Testis (tissue), 3 donors: ENCODE results near the gene GRK1. TPM values are rescaled to one million over a fixed set of nuclear protein-coding genes. Genes with fewer than 3 reads are reported as not detected.
A peak's percentile ranks its signal among the peaks of the same experiment; 100 is the strongest.

ENCODE experiments used
- DNase-seq: peaks from one replicate; pipeline ENCODE4 v3.0.0-alpha.2; 2019
- H3K27ac ChIP-seq, 2 donors: fragments of 200-600 bp; sonication (generic); one replicate each; pipeline ENCODE4 v1.5.1; 2019
- H3K27me3 ChIP-seq: fragments of 200-600 bp; sonication (generic); one replicate; pipeline ENCODE4 v1.5.1; 2019
- H3K36me3 ChIP-seq: fragments of 200-600 bp; sonication (generic); one replicate; pipeline ENCODE4 v1.5.1; 2017; ENCODE audit warnings: low read depth; ENCODE audit errors: missing control alignments
- H3K4me1 ChIP-seq: fragments of 200-600 bp; sonication (generic); one replicate; pipeline ENCODE4 v1.5.1; 2019
- H3K4me3 ChIP-seq, 2 donors: fragments of 200-600 bp; sonication (generic); one replicate each; pipeline ENCODE4 v1.5.1; 2017 to 2019
- H3K9me3 ChIP-seq: fragments of 200-600 bp; sonication (generic); one replicate; pipeline ENCODE4 v1.5.1; 2017
- POLR2A ChIP-seq: fragments of 450-650 bp; IDR thresholded peaks from one replicate; pipeline ENCODE4 v1.6.1; 2017; ENCODE audit warnings: antibody characterized with exemption, mild to moderate bottlenecking, moderate library complexity
- WGBS, 2 donors: methylation state at CpG; one replicate each; pipeline ENCODE4 v1.1.5; 2018; 5-methylcytosine and 5-hydroxymethylcytosine counted together
- intact Hi-C: fragments of 100-400 bp; cut with DNase I; formaldehyde crosslinking; loops from one replicate; pipeline ENCODE4 v1.15.1; 2023; ENCODE audit warnings: low total_unique reads
- polyA plus RNA-seq: library from polyadenylated mRNA; stranded (reverse); fragments of 350-450 nt; fragmentation: Illumina TruSeq; extraction: RNeasy Lipid Tissue Mini Kit (QIAGEN cat#74804); gene quantifications from one replicate; pipeline ENCODE4 v1.2.3, GENCODE V29; 2014; ENCODE audit warnings: low read depth, low replicate concordance; ENCODE audit not compliant: insufficient read depth
- total RNA-seq, 2 donors: library from RNA; depleted of rRNA; stranded (reverse); fragments of >200 nt; gene quantifications; one replicate each; pipeline ENCODE4 v1.2.3, GENCODE V29; 2016
- TF ChIP-seq, protein P1 (sequence below), 3 experiments: fragments of 450-650 bp in 2 of 3; fragments of 200-600 bp in 1 of 3; sonication (generic) in 1 of 3; IDR thresholded peaks; one replicate each; pipeline ENCODE4 v1.5.1; 2016 to 2019; ENCODE audit warnings: antibody characterized with exemption in 3 of 3, mild to moderate bottlenecking in 2 of 3, moderate library complexity in 1 of 3

The GRK1 gene
- total and polyA plus RNA-seq, 3 donors from 2014 or later = 0.55 to 2.1 (median 0.87) TPM

DNA sequence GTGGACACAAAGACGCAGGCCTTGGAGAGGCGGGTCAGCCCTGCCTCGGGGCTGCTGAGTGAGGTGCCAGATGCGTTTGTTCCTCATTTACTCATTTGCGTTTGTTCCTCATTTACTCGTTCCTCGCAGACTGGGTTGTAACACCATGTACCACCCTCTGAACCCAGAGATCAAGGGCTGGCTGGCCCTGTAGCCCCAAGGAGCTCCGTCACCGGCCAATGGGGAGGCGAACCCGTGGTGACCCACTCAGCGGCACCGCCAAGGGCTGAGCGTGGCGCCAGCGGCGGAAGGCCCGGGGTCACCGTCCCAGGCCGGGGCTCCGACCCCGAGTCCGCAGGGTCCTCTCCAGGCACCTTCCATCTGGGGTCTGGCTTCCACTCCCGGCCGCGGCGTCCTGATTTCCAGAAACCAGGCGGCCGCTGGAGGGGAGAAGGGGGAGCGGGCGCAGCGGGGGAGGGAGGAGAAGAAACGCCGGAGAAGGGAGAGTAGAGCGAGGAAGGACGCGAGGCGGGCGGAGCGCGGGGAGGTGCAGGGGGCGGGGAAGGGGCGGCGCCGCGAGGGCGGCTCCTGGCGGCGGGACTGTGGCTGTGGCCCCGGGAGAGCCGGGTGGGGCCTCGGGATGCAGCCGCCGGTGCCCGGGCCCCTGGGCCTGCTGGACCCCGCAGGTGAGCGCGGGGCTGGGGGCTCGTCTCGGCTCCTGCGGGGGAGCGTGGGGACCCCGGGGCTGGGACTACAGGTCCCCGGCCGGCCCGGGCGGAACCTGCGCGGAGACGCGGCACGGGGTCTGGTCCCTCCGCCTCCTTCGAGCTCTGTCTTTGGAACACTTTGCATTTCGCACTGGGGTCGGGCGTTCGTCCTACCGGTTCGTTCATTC lies 91.9 kb downstream of the GRK1 start, which contains the start of gene TMEM255B:
Gene TMEM255B, plus strand, starts transcription at position 576 of the 874 bp plus-strand sequence. Its CDS starts 44 bp downstream, at position 620.
- intact Hi-C loops = no loop called here
- WGBS, 2 donors = 0% methylated on average over 44 to 76 of the region's 80 CpGs

DNA sequence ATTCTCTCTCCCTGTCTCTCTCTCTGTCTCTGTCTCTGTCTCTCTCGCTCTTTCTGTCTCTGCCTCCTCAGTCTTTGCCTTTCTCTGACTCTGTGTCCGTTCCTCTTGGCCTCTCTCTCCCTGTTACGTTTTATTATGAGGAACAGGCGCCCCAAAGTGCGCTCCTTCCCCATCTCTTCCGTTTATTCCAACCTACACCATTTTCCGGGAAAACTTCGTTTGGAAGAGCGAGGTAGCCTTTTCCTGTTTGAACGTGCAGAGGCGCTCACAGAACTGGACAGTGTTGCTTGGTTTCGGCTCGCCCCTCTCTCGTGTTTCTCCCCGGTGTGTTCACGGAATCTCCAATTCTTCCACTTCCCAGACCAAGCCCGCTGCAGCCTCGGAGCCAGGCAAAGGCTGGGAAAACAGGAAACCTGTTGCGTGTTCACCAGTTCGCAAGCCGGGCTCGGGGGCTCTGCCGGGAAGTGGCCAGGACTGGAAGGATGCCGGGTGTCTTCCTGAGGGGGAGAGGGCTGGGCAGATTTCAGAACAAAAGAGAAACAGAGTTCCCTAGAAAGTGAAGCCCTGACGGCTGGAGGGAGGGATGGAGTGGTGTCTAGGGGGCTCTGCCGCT lies 92.6 kb downstream of the GRK1 start:
- H3K27ac ChIP-seq = peak overlapping the region; percentile 71 to 88
- H3K4me3 ChIP-seq = peak overlapping the region; percentile 71 to 76
- intact Hi-C loops = no loop called here
- no peaks in the 10 kb centered on the region for H3K36me3 ChIP-seq
- whole genome bisulfite sequencing, 2 donors = 0 to 1% methylated on average over 26 of the region's 26 CpGs
- peaks cover 18% of the 10 kb centered on the region for H3K4me1 ChIP-seq
- peak; percentile 36 for DNase-seq
- TF ChIP-seq POLR2A = no peak
- TF ChIP-seq, protein P1, sequence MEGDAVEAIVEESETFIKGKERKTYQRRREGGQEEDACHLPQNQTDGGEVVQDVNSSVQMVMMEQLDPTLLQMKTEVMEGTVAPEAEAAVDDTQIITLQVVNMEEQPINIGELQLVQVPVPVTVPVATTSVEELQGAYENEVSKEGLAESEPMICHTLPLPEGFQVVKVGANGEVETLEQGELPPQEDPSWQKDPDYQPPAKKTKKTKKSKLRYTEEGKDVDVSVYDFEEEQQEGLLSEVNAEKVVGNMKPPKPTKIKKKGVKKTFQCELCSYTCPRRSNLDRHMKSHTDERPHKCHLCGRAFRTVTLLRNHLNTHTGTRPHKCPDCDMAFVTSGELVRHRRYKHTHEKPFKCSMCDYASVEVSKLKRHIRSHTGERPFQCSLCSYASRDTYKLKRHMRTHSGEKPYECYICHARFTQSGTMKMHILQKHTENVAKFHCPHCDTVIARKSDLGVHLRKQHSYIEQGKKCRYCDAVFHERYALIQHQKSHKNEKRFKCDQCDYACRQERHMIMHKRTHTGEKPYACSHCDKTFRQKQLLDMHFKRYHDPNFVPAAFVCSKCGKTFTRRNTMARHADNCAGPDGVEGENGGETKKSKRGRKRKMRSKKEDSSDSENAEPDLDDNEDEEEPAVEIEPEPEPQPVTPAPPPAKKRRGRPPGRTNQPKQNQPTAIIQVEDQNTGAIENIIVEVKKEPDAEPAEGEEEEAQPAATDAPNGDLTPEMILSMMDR (IDR thresholded peaks at IDR 0.05) = no peak
- no peaks in the 10 kb centered on the region for H3K27me3 ChIP-seq
- no peaks in the 10 kb centered on the region for H3K9me3 ChIP-seq

More for the DNA sequence above, 91.9 kb downstream of the GRK1 start, which contains the start of gene TMEM255B:
- no peak for TF ChIP-seq POLR2A
- TF ChIP-seq, protein P1 (IDR thresholded peaks at IDR 0.05) = no peak
- peaks cover 18% of the 10 kb centered on the region for H3K4me1 ChIP-seq
- H3K4me3 ChIP-seq = peak within 1 kb of the TSS; percentile 71 to 76
- no peaks in the 10 kb centered on the region for H3K36me3 ChIP-seq
- no peaks in the 10 kb centered on the region for H3K9me3 ChIP-seq
- H3K27me3 ChIP-seq = no peaks in the 10 kb centered on the region
- peak; percentile 90 for DNase-seq
- H3K27ac ChIP-seq = peak within 1 kb of the TSS; percentile 71 to 88

DNA sequence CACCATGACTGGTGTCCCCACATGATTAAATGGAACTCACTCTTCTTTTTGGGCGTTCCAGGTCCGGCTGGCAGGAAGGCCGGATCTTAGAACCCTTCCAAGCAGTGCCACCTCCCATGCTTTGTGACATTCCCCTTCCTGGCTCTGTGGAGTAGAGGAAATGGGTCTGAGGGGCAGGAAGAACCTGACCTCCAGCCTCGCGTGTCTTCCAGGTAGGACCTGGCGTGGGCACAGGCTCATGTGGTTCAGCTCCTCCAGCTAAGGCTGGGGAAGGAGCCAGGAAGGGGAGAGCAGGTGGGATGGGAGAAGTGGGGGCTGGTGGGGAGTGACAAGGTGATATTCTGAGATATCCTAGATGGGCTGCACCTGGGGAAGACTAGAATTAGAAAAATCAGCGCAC lies 94.1 kb downstream of the GRK1 start:
- Histone ChIP-seq H3K9me3 (no peaks in the 10 kb centered on the region), H3K36me3 (no peaks in the 10 kb centered on the region), H3K4me1 (peaks cover 18% of the 10 kb centered on the region), H3K27ac (no peak overlapping the region), H3K4me3 (no peak overlapping the region), H3K27me3 (no peaks in the 10 kb centered on the region)
- DNase-seq = no peak
- TF ChIP-seq POLR2A = no peak
- TF ChIP-seq, protein P1 (IDR thresholded peaks at IDR 0.05) = no peak
- intact Hi-C loops = no loop called here
- 80 to 90% methylated on average over 7 of the region's 7 CpGs for WGBS, 2 donors

DNA sequence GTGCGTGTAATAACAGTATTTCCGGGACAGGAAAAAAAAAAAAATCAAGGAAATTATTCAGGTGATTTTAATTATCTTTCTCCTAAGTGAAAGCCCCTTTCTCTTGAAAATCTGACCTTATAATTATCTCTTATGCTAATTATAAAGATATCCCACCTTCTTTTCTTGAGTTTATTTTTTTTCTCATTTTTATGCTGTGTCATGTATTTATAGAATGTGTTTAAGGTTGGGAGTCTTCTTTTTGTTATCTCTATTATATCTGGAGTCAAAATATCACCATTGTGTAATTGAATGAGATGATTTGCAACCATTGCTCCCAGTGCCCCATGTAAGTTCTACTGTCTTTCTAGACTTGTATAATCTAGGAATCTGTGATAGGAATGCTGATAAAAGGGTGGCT lies 95.1 kb downstream of the GRK1 start:
- no peak for DNase-seq
- Histone ChIP-seq H3K9me3 (no peaks in the 10 kb centered on the region), H3K27ac (no peak overlapping the region), H3K4me3 (no peak overlapping the region), H3K4me1 (peaks cover 18% of the 10 kb centered on the region), H3K27me3 (no peaks in the 10 kb centered on the region), H3K36me3 (no peaks in the 10 kb centered on the region)
- WGBS, 2 donors = 88 to 94% methylated on average over 2 of the region's 2 CpGs
- TF ChIP-seq POLR2A = no peak
- TF ChIP-seq, protein P1 (IDR thresholded peaks at IDR 0.05) = no peak
- intact Hi-C loops = no loop called here
